Stimulated activated CD8-positive, alpha-beta memory T cell treated with anti-CD3 and anti-CD28 coated beads, Interleukin-15, amount 100 ng/mL, for 4 hours (primary cell): Measurements from ENCODE around the gene BTG2.
"Not testable (repeated sequence)": the region's sequence is repeated elsewhere in the genome, so short reads cannot be mapped to it uniquely, and the experiment has no call there.

Experiments
- DNase-seq, 2 donors: peaks; one replicate each; pipeline ENCODE4 v3.0.0-alpha.2; 2020; ENCODE audit warnings: low read depth in 2 of 2

Gene BTG2

DNA sequence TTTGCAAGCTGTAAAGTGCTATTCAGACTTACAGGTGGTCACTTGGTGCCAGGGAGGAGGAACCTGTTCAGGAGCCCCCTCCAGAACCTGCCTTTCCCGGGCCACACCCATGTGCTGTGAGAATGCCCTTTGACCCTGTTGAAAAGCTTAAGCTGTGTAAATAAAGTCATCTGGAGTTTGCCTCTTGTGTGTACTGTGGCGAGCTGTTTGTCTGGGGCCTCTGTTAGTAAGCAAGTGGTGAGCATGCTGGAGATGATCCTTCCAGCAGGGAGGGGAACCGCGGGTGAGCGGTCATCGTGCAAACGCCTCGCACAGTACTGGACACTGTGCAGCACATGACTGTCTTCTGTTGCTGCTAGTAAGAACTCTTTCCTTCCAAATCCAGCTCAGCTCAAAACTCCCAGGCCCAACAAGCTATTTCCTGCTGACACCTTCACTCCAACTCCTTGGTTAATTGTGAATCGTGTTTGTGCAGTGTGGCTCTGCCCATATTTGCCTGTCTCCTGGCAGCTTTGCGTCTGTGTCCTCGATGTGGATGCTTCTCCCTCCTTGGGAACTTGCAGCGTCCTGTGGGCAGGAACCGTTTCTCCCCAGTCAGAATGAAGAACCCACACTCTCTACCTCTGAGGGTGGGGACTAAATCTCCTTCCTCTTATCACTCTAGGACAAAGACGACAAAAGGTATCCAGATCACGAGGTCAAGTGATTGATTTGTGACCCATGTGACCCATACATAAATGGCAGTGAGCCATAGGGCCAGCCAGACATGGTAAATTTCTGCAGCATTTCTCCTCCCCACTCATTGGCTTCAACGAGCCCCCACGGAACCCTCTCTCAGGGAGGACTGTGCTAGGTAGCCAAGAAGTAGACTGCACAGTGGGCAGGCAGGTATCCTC lies 13.9 kb upstream of the BTG2 start:
- DNase-seq, result no peak

DNA sequence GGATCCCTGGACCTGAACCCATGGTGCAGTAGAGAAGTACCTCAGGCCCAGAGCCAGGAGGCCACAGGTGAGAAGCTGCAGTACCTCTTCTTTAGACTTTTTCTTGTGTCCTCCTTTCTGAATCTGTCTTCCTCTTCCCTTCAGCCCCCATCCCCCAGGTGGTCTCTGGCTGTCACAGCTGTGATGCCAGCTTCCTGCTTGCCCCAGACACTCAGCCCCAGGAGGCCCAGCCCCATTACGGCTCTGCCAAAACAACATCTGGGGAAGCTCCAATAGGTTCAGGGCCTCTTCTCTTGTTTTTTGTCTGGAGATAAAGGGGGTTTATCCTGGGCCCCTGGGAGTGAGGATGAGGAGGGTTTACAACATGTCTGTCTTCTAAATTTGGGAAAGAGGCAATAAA lies 9.5 kb upstream of the BTG2 start:
- no peak for DNase-seq

DNA sequence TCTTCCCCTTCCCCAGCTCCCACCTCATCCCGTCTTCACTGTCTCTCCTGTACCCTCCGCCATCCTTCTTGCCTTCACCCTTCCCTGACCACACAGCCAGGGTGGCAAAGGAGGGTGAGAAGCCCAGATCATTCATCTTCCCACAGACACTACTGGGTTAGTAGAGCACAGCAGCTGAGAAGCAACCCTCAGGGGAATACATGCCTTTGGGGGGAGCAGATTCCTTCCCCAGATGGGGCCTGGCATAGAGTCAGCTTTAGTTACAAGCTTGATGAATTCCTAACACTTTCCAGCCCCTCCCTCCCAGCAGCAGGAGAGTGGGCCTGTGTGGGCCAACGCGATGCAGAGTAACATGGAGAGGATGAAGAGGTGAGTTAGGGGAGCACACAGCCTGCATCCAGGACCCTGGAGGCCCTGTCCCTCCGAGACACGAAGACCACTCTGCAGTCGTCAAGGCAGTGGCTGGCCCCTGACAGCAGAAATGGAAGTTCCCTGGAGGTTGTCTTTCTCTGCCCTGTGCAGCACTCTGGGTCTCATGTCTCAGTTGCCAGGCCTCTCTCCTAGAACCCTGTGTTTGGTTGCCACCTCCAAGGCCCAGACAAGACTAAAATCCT lies 8.8 kb upstream of the BTG2 start:
- no peak for DNase-seq

DNA sequence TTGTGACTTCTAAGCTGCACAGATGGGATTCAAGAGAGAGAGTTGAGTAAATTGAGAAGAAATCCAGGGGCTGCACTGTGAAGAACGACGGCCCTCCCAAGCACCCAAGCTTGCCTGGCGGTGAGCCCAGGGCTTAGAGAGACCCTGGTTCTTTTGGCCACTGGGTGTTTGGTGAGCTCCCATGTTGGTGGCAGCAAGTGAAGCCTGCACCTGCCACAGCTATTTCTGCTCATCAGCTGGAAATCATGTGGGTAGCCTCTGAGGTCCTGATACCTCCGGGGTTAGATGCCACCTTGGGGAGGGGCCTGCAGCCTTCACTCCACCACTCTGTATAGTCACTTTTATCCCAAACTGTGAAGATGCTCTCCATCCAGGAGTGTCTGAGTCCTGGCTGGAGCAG lies 6.2 kb upstream of the BTG2 start:
- DNase-seq, result no peak

DNA sequence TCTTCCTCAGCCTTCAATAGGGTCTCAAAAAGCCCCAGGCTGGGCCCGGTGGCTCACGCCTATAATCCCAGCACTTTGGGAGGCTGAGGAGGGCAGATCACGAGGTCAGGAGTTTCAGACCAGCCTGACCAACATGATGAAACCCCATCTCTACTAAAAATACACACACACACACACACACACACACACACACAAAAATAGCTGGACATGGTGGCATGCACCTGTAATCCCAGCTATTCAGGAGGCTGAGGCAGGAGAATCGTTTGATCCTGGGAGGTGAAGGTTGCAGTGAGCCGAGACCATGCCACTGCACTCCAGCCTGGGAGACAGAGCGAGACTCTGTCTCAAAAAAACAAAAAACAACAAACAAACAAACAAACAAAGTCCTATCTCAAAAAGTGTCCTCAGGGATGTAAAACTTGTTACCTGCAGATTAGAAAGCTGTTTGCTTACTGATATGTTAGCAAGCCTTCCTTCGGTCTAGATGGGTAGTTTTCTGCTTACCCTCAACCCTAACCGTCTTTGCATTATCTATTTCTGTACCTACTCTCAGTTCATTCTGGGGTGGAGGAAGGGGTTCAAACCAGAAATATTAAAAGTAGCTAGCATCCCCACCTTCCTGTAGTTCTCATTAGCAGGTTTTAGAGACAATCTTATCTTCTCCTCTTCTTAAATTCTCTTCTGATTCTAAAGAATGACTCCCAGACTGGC lies 5.4 kb upstream of the BTG2 start:
- not testable (repeated sequence) for DNase-seq

DNA sequence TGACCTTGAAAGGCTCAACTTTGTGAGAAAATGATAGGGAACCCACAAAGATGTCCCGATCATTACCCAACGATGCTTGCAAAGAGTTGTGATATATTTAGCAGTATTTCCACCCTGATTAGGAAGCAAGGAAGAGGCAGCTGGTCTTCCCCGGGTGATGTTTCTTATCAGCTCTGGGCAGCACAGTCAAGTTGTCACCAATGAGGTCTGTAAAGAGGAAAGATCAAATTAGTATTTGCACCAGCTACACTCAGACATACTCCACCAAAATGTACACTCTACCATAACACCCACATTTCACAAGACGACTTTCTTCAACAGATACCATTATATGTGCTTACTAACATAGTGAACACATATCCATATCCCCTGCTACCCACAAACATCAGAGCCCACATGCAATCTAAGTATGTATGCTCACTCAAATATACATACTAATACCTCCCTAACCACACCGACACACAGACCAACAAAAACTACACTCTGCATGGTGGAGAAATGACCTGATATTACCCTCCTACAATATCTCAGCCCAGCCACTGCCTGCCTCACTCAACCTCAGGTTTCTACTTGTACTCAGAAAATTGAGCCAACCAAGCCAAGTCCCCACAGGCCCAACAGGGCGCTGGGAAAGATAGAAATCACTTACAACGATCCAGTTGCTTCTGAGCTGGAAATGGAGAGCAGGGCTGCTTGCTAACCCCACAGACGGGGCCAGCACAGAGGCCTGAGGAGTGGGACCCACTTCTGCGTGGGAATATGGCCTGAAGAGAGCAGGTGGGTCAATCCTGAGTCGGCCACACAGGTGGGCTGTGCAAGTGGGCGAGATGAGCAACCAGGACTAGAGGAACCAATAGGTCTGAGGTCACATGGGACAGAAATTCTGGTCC lies 4.6 kb upstream of the BTG2 start:
- no peak for DNase-seq

DNA sequence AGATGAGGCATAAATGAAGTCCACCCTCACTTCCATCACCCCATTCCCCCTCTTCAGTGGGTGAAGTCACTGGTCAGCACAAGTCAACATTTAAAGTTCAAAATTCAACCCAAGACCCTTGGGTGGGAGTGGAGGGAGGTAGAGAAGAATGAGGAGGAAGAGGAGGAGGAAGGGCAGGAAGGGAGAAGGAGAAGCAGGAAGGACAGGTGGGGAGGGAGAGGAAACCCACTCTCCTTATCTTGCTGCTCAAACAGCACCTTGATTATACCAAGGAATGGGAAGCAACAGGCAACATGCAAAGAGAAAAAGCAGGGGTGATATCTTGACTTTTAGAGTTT lies 4.0 kb upstream of the BTG2 start:
- no peak for DNase-seq

GRCh38 chr1:203302456-203302855 lies 2.9 kb upstream of the BTG2 start:
- no peak for DNase-seq

DNA sequence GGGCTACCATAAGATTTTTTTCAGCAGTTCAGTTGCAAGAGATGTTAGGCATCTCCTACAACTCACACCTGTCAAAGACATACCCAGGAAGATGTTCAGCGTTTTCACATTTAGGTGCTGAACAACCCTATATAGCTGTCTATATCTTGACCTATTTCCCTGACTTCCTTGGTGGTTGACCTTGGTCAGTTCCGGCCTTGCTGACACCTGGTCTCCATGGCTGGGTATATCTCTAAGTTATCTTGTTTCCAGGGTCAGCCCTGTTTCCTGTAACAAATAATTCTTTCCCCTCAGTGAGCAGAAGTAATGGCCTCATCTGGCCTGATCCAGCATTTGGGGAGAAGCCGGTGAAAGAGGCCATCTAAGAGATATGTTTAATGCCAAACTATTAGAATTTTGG lies 2.4 kb upstream of the BTG2 start:
- no peak for DNase-seq

DNA sequence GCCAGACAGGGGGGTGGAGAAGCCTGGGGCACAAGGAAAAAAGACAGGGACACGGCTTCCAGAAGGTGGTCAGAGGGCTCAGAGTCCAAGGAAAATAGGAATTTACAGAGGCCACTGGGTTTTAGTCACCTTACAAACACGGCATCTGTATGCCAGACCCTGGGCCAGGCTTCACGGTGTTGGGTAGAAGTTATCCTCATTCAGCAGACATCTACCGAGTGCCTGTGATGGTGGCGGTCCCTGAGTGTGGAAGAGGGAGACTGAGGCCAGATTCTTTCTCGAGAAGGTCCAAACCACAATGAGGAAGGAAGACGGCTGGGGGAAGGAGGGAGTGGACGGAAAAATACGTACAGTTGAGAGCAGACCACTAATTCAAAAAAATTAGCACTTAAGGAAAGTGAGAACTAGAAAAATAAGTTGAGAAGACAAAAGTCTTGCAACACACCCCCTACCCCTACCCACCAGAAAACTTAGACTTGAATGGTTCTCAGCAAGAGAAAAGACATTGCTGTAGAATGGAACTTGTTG lies 864 bp upstream of the BTG2 start:
- no peak for DNase-seq

- no peak for DNase-seq
Measured at GRCh38 chr1:203305809-203306088, 430 bp downstream of the BTG2 start.

- no peak for DNase-seq
Measured at GRCh38 chr1:203306089-203306964, 1.0 kb downstream of the BTG2 start.

GRCh38 chr1:203306965-203307541 lies 1.7 kb downstream of the BTG2 start:
- DNase-seq, result no peak

DNA sequence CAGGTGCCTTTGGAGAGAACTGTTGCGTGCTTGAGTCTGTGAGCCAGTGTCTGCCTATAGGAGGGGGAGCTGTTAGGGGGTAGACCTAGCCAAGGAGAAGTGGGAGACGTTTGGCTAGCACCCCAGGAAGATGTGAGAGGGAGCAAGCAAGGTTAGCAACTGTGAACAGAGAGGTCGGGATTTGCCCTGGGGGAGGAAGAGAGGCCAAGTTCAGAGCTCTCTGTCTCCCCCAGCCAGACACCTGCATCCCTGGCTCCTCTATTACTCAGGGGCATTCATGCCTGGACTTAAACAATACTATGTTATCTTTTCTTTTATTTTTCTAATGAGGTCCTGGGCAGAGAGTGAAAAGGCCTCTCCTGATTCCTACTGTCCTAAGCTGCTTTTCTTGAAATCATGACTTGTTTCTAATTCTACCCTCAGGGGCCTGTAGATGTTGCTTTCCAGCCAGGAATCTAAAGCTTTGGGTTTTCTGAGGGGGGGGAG lies 2.4 kb downstream of the BTG2 start:
- DNase-seq, result no peak

DNA sequence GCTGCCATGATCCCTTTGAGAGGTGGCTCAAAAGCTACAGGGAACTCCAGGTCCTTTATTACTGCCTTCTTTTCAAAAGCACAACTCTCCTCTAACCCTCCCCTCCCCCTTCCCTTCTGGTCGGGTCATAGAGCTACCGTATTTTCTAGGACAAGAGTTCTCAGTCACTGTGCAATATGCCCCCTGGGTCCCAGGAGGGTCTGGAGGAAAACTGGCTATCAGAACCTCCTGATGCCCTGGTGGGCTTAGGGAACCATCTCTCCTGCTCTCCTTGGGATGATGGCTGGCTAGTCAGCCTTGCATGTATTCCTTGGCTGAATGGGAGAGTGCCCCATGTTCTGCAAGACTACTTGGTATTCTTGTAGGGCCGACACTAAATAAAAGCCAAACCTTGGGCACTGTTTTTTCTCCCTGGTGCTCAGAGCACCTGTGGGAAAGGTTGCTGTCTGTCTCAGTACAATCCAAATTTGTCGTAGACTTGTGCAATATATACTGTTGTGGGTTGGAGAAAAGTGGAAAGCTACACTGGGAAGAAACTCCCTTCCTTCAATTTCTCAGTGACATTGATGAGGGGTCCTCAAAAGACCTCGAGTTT lies 3.1 kb downstream of the BTG2 start:
- DNase-seq, result no peak

DNA sequence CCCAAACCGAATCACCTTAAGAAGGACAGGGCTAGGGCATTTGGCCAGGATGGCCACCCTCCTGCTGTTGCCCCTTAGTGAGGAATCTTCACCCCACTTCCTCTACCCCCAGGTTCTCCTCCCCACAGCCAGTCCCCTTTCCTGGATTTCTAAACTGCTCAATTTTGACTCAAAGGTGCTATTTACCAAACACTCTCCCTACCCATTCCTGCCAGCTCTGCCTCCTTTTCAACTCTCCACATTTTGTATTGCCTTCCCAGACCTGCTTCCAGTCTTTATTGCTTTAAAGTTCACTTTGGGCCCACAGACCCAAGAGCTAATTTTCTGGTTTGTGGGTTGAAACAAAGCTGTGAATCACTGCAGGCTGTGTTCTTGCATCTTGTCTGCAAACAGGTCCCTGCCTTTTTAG lies 3.6 kb downstream of the BTG2 start:
- DNase-seq, result no peak

DNA sequence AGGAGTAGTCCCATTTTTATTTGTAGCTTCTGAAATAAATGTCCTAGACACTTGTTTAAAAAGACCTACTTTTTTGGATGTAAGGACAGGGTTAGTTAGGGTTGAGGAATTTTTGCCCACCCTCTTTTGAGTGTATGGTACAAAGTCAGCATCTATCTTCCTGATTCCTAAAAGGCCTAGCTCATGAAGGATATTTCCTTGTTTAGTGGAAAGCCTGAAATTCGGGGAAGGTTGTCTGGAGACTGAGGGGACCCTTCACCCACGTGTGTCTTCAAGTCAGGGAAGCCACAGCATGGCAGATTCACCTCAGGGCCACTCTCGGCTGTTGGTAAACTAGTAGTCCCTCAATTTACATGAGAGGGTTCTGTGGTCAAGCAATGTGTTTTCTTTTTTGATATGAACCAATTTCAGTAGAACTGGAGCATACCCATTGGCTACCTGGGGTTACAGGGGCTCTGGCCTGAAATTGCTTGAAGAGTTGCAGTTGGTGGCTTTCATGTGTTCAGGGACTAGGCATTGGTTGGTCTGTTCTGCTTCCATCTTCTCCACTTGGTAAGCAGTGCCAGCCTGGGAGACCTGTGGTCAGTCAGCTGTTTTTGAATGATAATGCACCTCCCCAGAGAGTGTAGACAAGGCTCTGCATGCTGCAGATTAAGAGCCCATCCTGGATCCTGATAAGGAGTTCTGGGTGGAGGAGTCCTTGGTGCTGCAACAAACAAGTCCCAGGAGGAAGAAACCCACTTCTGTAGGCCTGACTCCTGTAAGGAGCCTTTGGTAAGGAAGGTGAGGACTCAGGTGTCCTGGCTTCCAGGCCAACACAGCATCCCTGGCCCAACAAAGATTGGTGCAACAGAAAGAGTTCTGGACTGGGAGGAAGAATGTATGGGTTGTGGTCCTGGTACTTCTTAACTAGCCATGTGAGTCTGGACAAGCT lies 6.3 kb downstream of the BTG2 start:
- no peak for DNase-seq

- not testable (repeated sequence) for DNase-seq
Measured at GRCh38 chr1:203314025-203314759, 8.9 kb downstream of the BTG2 start.
